ENCODE measurements around the gene CLDN1. TPM values are rescaled to one million over a fixed set of nuclear protein-coding genes. Genes with fewer than 3 reads are reported as not detected.
"Not testable (repeated sequence)": the region's sequence is repeated elsewhere in the genome, so short reads cannot be mapped to it uniquely, and the experiment has no call there.

CLDN1 gene
- polyA plus RNA-seq, 3 donors = 44.8 to 63.3 (median 58.9) TPM

DNA sequence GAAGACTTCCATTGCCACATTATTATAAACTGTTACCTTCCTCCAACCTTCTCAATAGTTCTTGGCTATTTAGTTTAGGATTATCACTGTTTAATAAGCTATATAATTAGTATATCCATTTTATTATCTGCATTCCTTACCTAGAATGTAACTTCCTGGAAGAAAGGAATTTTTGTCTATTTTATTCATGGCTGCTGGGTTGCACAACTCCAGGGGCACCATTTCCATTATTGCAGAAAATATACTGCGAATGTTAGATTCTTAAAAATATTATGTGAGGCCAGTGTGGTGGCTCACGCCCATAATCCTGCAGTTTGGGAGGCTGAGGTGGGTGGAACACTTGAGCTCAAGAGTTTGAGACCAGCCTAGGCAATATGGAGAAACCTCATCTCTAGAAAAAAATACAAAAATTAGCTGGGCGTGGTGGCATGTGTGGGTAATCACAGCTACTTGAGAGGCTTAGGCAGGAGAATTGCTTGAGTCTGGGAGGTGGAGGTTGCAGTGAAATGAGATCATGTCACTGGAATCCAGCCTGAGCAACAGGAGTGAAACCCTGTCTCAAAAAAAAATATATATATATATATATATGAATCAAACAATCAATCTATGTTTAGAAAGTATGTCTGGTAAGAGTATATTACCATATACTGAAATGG lies 19.9 kb downstream of the CLDN1 start:
- DNase-seq = no peak

DNA sequence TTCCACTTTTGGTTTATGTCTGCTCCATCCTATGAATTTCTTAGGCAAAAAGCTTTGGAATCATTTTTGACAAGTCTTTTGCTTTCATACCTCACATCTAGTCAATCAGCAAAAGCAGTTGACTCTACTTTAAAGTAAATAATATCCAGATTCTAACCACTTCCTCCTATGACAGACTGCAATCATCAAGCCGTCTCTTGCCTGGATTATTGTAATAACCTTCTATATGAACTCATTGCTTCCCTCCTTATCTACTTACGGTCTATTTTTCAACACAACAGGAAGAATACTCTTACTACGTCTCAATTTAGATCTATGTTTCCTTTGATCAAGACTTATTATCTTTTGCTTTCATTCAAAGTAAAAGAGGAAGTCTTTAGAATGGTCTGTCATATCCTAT lies 20.7 kb downstream of the CLDN1 start:
- DNase-seq = no peak

DNA sequence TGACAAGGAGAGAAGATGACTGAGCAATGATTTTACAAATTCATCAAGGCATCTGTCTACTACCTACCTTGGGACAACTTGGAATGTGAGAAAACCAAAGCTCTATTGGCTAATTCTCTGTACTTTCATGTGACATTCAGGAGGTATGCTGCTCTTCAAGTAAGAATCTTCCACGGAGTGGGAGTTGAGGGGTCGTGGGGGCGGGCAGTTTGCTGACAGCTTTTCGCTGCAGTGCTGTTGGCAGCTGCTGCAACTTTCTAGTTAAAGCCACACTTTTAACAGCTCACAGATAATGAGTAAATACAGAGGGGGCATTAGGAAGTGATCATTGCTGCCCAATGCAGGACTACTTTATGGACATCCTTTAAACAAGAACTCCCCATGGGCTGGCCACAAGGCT lies 22.3 kb downstream of the CLDN1 start:
- DNase-seq = no peak

DNA sequence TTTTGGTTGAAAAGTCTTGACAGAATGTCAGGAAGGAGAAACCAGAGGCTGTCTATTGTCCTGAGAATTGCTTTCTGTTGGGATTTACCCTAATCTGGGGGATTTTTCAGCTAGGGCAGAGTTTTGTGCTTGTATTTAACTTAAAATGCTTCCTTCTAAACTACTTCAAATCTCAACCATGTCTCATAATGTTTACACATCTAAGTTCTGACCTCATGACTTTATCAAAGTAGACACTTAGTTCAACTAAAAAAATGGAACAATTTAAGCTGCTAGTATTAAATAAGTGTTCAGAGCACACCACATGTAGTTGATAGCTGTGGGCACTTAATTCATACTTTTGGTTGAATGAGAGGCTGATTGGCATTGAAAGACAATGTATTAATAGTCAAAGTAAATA lies 28.2 kb downstream of the CLDN1 start:
- no peak for DNase-seq

DNA sequence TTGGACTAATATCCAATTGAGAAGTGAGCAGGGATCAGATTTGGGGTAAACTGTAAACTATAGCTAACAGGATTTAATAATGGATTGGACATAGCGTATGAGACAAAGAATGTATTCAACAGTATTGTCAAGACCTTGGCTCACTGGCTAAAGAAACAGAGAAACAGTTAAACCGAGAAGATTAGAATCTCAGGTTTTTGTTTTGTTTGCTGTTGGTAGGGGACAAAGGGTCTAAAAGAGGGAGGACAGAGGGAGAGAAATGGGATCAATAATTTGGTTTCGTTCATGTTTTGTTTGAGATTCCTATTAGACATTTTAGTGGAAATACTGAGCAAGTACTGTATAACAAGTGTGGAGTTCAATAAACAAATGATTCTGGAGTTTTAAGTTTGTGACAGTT lies 28.6 kb downstream of the CLDN1 start:
- DNase-seq = no peak

DNA sequence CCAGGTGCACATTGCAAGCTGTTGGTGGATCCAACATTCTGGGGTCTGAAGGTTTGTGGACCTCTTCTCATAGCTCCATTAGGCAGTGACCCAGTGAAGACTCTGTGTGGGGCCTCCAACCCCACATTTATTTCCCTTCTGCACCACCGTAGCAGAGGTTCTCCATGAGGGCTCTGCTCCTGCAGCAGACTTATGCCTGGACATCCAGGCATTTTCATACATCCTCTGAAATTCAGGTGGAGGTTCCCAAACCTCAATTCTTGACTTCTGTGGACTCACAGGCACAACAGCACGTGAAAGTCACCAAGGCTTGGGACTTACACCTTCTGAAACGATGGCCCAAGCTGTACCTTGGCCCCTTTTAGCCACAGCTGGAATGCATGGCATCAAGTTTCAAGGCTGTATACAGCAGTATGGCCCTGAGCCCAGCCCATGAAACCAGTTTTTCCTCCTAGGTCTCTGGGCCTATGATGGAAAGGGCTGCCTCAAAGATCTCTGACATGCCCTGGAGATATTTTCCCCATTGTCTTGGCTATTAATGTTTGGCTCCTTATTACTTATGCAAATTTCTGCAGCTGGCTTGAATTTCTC lies 30.2 kb downstream of the CLDN1 start:
- no peak for DNase-seq

DNA sequence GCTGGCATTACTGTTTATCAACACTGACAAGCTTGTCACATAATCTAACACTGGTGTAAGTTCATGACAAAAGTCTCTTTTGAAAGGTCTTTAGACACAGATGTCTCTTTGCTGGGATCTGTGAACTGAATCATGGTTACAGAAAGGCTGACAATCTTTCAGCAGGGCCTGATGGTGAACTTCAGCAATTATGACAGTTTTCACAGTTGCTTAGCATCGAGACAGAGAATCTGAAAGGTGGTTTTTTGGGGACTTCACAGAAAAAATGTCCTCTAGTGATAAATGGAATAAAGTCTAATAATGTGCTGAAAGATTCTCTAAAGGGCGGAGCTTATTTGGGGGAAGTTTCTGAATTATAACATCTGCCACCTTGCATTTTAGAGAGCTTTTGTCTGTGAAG lies 32.3 kb downstream of the CLDN1 start:
- no peak for DNase-seq

DNA sequence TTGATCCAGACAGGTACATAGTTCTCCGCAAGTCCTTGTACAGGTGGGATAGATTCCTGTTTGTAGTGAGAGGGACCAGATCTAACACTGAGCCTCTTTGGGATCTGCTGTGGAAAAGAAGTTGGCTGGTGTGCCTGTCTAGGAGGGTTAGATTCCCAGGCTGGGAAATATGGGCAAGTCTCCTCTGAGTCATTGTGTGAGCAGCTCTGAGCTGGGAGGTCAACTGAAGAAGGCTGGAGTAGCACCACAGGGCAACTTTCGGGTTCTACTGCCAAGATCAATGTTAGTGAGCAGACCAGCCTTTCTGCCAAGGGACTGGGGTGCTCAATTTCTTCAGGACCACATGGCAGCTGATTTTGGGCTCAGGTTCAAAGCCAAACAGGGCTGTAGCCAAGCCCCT lies 33.4 kb downstream of the CLDN1 start:
- DNase-seq = no peak

DNA sequence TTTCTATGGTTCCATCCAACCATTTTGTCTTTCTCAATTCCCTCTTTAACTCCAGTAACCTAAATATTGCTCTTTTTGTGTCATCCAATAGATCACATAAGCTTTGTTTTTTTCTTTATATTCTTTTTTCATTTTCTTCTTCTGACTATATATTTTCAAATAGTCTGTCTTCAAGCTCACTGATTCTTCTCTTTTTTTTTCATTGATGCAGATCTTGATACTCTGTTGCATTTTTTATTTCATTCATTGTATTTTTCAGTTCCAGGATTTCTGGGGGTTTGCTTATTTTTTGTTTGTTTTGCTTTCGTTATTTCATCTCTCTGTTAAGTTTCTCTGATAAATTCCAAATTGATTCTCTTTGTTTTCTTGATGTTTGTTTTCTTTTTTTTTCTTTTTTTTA lies 36.2 kb downstream of the CLDN1 start:
- DNase-seq = no peak

DNA sequence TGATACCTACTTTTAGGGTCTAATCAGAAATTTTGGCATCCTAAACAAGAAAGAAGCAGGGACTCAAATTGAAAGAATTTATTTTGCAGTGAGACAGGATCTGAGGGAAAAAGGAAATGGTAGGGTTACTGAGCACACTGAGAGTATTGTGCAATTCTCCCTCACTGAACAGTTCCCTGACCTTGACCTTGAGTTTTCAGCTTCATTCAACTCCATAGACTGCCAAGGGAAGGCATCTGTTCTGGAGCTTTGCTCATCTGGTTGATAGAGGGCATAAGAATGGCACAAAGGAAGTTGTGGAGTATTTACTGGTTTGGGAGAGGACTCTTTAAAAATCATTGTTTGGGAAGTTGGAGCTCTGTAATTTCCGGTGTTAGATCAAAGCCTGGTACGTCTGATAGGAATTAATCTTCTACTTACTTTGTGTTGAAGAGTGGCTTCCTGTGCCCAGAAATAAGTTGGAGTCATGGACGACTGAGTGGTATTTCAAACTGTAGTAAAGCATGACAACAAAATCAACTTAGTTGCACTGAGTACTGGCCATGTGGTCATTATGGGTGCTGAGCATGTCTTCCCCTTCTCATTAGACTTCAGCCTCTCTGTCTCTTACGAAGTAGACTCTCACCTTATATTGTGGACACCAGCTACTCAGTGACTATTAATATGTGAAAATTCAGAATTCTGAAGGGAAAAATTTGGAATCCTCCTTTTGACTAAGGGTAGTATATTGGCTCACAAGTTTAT lies 40.8 kb downstream of the CLDN1 start:
- DNase-seq = no peak

DNA sequence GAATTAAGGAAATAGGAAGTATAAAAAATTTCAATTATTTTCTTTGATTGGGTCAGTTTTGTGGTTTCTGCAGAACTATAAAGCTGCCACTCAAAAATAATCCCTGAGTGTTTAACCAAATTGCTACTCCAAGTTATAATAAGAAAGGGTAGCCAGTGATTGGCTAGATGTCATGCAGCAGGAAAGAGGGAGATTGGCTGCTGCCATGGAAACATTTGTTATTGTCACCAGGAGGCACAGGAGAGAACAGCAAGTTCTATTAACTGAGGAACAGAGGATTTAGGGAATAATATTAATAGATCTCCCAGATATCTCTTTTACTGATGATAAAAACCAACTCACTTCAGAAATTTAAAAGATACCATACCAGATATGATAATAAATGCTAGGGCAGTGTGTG lies 42.6 kb downstream of the CLDN1 start:
- no peak for DNase-seq

DNA sequence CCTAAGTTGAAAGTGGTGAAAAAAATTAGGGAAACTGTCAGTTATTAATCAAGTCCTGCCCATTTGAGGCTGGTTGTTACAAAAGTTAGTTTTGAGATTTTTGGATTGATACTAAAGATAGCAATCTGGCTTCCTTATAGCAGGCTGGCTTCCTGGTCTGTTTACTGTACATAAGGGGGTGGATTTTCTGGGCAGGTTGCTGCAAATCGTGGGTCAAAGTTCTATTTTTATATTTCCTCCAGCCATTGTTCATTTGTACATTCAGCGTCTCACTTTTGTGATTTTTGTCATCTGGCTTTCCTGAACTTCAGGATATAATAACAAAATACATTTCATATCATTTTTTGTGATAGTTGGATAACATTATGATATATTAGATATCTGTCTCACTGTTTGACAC lies 49.5 kb downstream of the CLDN1 start:
- no peak for DNase-seq

DNA sequence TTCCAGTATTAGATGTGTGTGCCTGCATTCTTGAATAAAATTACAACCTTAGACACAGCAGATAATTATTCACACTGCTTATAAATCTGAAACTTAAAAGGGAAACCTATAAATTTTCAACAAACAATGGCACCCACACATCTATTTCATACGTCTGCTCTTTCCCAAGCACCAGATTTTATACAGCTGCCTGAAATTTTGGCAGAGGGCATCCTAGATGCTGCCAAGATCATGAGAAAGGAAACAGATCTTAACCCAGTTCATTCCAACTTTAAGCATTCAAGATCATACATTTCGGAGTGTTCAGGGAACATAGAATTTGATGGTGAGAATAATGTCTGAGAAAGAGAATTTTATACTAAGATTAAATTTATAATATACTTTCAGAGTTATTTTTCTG lies 53.1 kb downstream of the CLDN1 start:
- DNase-seq = no peak

DNA sequence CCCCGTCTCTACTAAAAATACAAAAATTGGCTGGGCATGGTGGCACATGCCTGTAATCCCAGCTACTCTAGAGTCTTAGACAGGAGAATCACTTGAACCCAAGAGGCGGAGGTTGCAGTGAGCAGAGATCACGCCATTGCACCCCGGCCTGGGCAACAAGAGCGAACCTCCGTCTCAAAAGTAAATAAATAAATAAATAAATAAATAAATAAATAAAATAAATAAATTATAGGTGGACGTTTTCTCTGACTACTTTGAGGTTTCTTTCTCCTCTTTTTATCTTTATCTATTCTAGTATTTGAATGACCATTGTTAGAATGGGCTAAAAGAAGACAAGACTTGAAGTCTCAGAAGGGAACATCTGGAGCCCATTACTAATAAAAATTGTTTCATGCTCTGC lies 54.8 kb downstream of the CLDN1 start:
- not testable (repeated sequence) for DNase-seq

DNA sequence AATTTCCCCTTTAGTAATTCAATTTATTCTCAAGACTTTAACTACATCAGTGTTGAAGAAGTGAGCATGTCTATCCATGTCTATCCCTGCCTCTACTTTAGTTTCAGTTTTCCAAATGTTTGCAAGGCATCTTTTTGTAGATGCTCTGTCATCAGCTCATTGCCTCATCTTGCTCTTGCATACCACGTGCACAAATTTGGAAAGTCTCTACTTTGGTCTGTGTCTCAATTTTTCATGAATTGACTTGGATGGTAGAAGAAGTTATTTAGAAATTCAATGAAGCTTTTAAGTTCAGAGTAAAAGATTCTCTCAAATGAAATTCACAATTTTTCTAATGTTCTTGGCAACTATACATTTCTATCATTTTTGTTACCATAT lies 55.3 kb downstream of the CLDN1 start:
- no peak for DNase-seq

DNA sequence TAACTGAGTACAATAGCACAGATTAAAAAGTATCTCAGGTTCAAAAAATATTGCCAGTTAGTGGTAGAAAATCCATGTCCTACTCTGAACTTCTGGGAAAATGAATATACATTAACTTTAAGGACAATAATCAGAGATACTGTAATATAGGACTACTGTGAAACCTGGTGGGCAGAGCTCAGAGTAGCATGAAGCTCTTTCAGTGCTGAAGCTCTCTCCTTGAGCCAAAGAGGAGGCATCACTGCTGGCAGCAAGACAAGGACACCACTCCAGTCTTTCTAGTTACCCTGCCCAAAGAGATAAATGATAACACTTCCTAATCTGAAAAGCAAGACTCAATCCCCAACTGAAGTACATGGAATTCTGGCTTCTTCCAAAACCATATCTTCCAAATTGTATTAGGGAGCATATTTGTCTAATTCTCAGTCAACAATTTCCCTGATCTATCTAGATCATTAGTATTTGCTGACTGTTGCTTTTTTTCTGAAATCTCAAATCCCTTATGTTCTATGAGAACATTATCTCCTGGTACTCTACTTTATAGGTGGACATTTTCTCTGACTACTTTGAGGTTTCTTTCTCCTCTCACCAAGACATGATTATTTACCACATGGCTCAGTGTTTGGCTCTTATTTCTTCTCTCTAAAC lies 55.9 kb downstream of the CLDN1 start:
- DNase-seq = no peak

DNA sequence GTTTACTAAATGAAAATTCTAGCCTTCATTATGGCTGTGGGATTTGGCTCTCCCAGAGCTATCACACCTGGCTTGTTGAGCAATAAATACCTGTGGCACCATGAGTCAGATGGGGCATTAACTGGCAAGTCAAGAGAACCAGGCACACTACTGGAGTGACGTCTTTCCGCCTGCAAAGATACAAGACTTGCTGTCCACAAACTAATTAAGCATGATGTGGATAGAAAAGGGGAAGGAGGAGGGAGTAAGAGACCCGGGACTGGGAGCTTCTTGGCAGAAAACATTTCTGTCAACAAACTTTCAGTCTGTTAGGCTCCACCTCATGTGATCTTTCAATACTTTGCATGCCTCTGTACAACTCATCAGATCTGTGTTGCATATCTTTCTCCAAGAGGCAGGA lies 56.5 kb downstream of the CLDN1 start:
- DNase-seq = no peak

DNA sequence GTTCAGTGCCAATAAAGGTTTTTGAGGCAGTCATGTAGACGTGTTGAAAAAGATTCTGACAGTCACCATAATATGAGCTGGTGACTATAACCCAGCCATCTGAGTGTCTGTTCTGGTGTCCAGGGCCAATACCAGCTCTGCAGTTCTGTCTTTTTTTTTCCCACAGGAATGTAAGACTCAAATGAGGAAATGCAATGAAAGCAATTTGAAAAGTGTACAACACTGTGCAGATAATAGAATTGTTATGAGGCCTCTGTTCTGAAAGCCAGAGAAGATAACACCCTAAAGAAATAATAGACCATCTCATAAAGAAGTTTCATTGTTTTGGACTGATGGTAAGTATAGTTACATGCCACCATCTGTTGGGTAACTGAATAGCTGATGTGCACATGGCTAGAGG lies 57.1 kb downstream of the CLDN1 start:
- no peak for DNase-seq

DNA sequence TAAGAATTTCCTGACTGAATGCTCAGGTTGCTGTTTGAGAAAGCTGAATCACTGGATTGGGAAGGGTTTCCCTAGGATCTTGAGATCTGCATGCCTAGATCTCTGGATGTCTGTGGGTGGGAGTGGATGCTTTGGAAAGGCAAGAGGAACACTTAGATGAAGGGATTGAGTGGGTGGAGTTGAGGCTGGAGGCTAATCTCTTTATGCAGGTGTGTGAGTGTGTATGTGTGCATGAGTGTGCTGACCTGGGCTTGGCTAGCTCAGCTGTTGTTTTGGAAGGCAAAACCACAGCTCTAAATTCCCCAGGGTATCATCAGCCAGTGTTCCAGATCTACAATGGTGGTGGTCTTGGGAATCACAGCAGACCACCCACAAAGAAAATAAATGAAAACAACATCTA lies 60.5 kb downstream of the CLDN1 start:
- no peak for DNase-seq

DNA sequence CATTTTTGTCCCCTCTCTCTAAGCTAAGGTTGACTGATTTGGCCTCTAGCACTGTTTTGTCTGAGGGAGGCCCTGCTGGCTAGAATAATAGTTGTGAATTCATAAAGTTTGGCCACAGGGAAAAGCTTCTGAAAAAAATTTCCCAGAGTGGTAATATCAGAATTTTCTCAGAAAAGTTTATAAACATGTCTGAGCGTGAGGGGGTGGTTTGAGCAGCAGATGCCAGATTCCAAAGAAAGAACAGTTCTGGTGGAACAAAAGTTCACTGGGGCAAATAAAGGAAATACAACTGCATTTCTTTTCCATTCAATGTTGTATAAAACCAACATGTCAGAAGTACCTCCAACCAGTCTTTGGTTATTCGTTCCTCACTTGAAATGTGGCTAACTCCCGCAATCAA lies 61.2 kb downstream of the CLDN1 start:
- no peak for DNase-seq

DNA sequence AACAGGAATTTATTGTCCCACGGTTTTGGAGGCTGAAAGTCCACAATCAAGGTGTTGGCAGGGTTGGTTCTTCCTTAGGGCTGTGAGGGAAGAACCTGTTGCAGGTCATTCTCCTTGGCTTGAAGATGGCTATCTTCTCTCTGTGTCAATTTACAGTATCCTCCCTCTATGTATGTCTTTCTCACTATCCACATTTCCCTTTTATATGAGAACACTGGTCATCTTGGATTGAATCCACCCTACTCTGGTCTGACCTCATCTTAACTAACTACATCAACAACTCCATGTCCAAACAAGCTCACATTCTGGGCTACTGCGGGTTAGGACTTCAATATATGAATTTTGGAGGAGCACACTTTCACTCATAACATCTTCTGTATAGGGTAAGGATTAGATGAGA lies 61.9 kb downstream of the CLDN1 start:
- no peak for DNase-seq

DNA sequence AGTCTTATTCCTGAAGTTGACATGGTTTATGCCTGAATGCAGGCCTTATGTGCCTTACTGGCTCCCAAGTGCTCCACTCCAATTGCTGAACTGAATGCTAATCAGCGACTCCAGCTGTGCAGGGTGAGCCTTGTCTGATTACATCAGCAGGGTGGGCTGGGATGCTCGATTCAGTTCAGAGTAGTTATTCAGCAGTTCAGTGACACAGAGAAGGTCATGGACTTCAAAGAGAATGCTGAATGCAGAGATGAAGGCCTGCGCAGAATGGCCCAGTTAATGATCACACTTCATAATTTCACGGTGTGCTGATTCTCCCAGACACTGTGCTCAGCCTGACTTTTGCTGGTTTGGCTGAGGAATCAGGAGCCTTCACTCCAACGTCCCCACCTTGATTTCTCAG lies 63.6 kb downstream of the CLDN1 start:
- DNase-seq = peak; percentile 51
